HepG2 (cell line): ENCODE results near the gene TRPM5. TPM values are rescaled to one million over a fixed set of nuclear protein-coding genes. Genes with fewer than 3 reads are reported as not detected.

ENCODE experiments used
- ATAC-seq: fragments of 200-7000 bp; cut with Tn5 transposase; 3 replicates; pipeline ENCODE4 v1.9.1; 2020; ENCODE audit warnings: mild to moderate bottlenecking, moderate library complexity
- BruUV-seq: library from RNA; stranded (reverse); fragments of 400-500 nt; replicated peaks from 2 replicates; lab custom pipeline; 2021; lab: Mats Ljungman, UMichigan
- CTCF ChIA-PET: fragments of 300-600 bp; formaldehyde crosslinking; extraction: SDS; loops from one replicate; lab custom pipeline; 2021; ENCODE audit warnings: low total read pairs, inconsistent platforms, low intra/inter-chr PET ratio; lab: Yijun Ruan, JAX
- POLR2A ChIA-PET: fragments of 350-600 bp; sonication (Branson Sonifier 250); formaldehyde crosslinking; loops from one replicate; lab custom pipeline; 2020; ENCODE audit warnings: antibody characterized with exemption, inconsistent platforms; lab: Yijun Ruan, JAX
- DNase-seq: peaks from one replicate; pipeline ENCODE4 v3.0.0-alpha.2; 2015; ENCODE audit warnings: low spot score
- FAIRE-seq: peaks from 3 replicates; lab custom pipeline; 2011; peaks lifted over from hg19 to GRCh38; lab: Jason Lieb, UNC
- H2AFZ ChIP-seq: one replicate; pipeline ENCODE4 v1.6.1; 2011; ENCODE audit warnings: low read length, inconsistent platforms
- H3K27ac ChIP-seq: fragments of 300-600 bp; 3 replicates; pipeline ENCODE4 v1.8.0; 2011; ENCODE audit warnings: mixed run types, mild to moderate bottlenecking, mixed read lengths, low read length, inconsistent platforms; ENCODE audit not compliant: insufficient read depth; ENCODE audit errors: extremely low read length
- H3K27me3 ChIP-seq, 2 experiments: fragments of 200-600 bp in 1 of 2; 2 replicates in 1 of 2; 3 replicates in 1 of 2; pipeline versions ENCODE4 v1.6.0 to v1.8.0; 2011; ENCODE audit warnings: low read length in 2 of 2, mild to moderate bottlenecking in 2 of 2, moderate library complexity in 2 of 2, inconsistent platforms in 1 of 2; ENCODE audit not compliant: insufficient read depth in 2 of 2, control insufficient read depth in 1 of 2
- H3K36me3 ChIP-seq, 2 experiments: fragments of 200-600 bp in 1 of 2; replicated peaks in 1 of 2; 2 replicates in 1 of 2; 3 replicates in 1 of 2; pipeline versions ENCODE4 v1.5.1 to v1.8.0; 2011; ENCODE audit warnings: low read length in 2 of 2, inconsistent platforms in 1 of 2; ENCODE audit not compliant: insufficient read depth in 2 of 2, control insufficient read depth in 1 of 2
- H3K4me1 ChIP-seq: 2 replicates; pipeline ENCODE4 v1.5.1; 2012; ENCODE audit warnings: low read length, inconsistent platforms; ENCODE audit not compliant: insufficient read depth
- H3K4me2 ChIP-seq: 2 replicates; pipeline ENCODE4 v1.6.0; 2011; ENCODE audit warnings: low read depth, low read length, inconsistent platforms
- H3K4me3 ChIP-seq, 3 experiments: fragments of 200-600 bp in 1 of 3; sonication (generic), shearing (Covaris generic) in 1 of 3; replicated peaks in 1 of 3; 2 replicates each; pipeline ENCODE4 v1.5.1; 2011 to 2016; ENCODE audit warnings: low read length in 3 of 3, inconsistent platforms in 2 of 3, low read depth in 2 of 3, mild to moderate bottlenecking in 2 of 3, control low read depth in 1 of 3, mixed read lengths in 1 of 3; ENCODE audit not compliant: insufficient read depth in 1 of 3
- H3K79me2 ChIP-seq: one replicate; pipeline ENCODE4 v1.6.1; 2011; ENCODE audit warnings: low read length, inconsistent platforms; ENCODE audit not compliant: insufficient read depth
- H3K9ac ChIP-seq: 2 replicates; pipeline ENCODE4 v1.6.0; 2011; ENCODE audit warnings: mild to moderate bottlenecking, low read depth, low read length, inconsistent platforms; ENCODE audit not compliant: insufficient read depth
- H3K9me3 ChIP-seq: 2 replicates; pipeline ENCODE4 v1.5.1; 2012; ENCODE audit warnings: mild to moderate bottlenecking, low read length
- H4K20me1 ChIP-seq: 2 replicates; pipeline ENCODE4 v1.6.0; 2011; ENCODE audit warnings: inconsistent platforms, mild to moderate bottlenecking, low read length, moderate library complexity; ENCODE audit not compliant: insufficient read depth
- GATAD2A ChIP-seq: IDR thresholded peaks from 2 replicates; pipeline ENCODE4 v1.6.1; 2016
- HOMEZ ChIP-seq: IDR thresholded peaks from 2 replicates; pipeline ENCODE4 v1.6.1; 2016; ENCODE audit warnings: low read depth
- JUNB ChIP-seq: sonication (generic); formaldehyde crosslinking; IDR thresholded peaks from 2 replicates; pipeline ENCODE4 v1.8.0; 2022; ENCODE audit warnings: missing genetic modification reagents, mild to moderate bottlenecking, borderline replicate concordance
- RARG ChIP-seq: sonication (generic); formaldehyde crosslinking; IDR thresholded peaks from 2 replicates; pipeline ENCODE4 v1.4.0; 2020; ENCODE audit warnings: low read depth, mild to moderate bottlenecking, missing genetic modification reagents
- SMARCE1 ChIP-seq: fragments of 450-650 bp; IDR thresholded peaks from 2 replicates; pipeline ENCODE4 v1.6.1; 2017; ENCODE audit warnings: borderline replicate concordance
- UBTF ChIP-seq: sonication (generic); formaldehyde crosslinking; IDR thresholded peaks from 2 replicates; pipeline ENCODE4 v1.4.0; 2020; ENCODE audit warnings: mild to moderate bottlenecking, missing genetic modification reagents
- WGBS: methylation state at CpG from one replicate; pipeline ENCODE4 v1.1.6; 2017; ENCODE audit warnings: low lambda C conversion rate; 5-methylcytosine and 5-hydroxymethylcytosine counted together
- in situ Hi-C: cut with HindIII; loops from 2 replicates; pipeline ENCODE4 v1.10.0; 2017; ENCODE audit warnings: low pct_unique_long_range_greater_than_20kb; ENCODE audit not compliant: extremely low pct_ligation_motif_present
- intact Hi-C: fragments of 100-400 bp; cut with micrococcal nuclease; formaldehyde crosslinking; loops from one replicate; pipeline ENCODE4 v1.10.0; 2022; ENCODE audit not compliant: unreplicated experiment
- polyA plus RNA-seq, 8 experiments: library from polyadenylated mRNA; depleted of rRNA in 3 of 8; stranded (reverse) in 7 of 8; unstranded in 1 of 8; fragments of >200 nt; fragmentation: Illumina TruSeq in 4 of 8; extraction: Trizol in 4 of 8; gene quantifications; 2 replicates each; pipeline versions ENCODE4 v1.2.1 to v1.2.3, GENCODE V29; 2011 to 2016; ENCODE audit warnings: low read depth in 4 of 8, missing spikeins in 1 of 8, mixed read lengths in 1 of 8; ENCODE audit not compliant: insufficient read depth in 1 of 8
- total RNA-seq, 5 experiments: library from RNA; depleted of rRNA; stranded (reverse); fragments of >200 nt; fragmentation: Illumina TruSeq; extraction: Trizol; gene quantifications; 2 replicates each; pipeline ENCODE4 v1.2.3, GENCODE V29; 2016; ENCODE audit warnings: low read depth in 1 of 5
- TF ChIP-seq, protein P1 (sequence below), 2 experiments: sonication (generic) in 1 of 2; formaldehyde crosslinking in 1 of 2; IDR thresholded peaks; 2 replicates each; pipeline versions ENCODE4 v1.5.1 to v1.6.1; 2011 to 2020; ENCODE audit warnings: borderline replicate concordance in 1 of 2, low read depth in 1 of 2, low read length in 1 of 2, mild to moderate bottlenecking in 1 of 2, missing genetic modification reagents in 1 of 2, moderate library complexity in 1 of 2
- TF ChIP-seq, protein P2 (sequence below): sonication (generic); formaldehyde crosslinking; IDR thresholded peaks from 2 replicates; pipeline ENCODE4 v1.5.0; 2020; ENCODE audit warnings: missing genetic modification reagents

Gene TRPM5
- total and polyA plus RNA-seq, 2 of the 13 experiments (the other 11 are each of a cell fraction or from before 2014, with no cell fraction given), result 0.12 TPM; not detected in 1

DNA sequence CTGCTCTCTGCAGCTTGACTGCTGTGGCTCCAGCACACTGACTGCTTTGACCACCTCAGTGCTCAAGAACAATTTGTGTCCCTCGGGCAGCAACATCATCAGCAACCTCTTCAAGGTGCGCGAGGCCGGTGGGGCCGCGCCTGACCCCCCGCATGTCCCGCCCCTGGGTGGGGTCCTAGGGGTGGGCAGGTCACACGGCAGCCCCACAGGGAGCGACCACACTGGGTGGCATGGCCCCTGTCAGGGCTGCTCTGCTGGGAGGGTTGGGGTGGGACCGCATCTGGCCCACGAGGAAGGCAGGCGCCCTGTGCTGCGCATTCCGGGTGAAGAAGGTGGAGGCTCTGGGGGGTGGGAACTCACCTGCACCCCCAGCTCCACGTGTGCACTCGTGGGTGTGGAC, 48.5 kb downstream of the TRPM5 start (continued):
- TF ChIP-seq, protein P1, sequence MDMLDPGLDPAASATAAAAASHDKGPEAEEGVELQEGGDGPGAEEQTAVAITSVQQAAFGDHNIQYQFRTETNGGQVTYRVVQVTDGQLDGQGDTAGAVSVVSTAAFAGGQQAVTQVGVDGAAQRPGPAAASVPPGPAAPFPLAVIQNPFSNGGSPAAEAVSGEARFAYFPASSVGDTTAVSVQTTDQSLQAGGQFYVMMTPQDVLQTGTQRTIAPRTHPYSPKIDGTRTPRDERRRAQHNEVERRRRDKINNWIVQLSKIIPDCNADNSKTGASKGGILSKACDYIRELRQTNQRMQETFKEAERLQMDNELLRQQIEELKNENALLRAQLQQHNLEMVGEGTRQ (IDR thresholded peaks at IDR 0.05; ENCODE audit: low read depth, low read length), result no peak
- TF ChIP-seq, protein P1 (CRISPR knock-in tag; IDR thresholded peaks at IDR 0.05; ENCODE audit: borderline replicate concordance), result no peak
- no peak for TF ChIP-seq JUNB (CRISPR knock-in tag)
- no peak for TF ChIP-seq UBTF (CRISPR knock-in tag)
- TF ChIP-seq, protein P2, sequence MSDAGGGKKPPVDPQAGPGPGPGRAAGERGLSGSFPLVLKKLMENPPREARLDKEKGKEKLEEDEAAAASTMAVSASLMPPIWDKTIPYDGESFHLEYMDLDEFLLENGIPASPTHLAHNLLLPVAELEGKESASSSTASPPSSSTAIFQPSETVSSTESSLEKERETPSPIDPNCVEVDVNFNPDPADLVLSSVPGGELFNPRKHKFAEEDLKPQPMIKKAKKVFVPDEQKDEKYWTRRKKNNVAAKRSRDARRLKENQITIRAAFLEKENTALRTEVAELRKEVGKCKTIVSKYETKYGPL (CRISPR knock-in tag), result no peak

DNA sequence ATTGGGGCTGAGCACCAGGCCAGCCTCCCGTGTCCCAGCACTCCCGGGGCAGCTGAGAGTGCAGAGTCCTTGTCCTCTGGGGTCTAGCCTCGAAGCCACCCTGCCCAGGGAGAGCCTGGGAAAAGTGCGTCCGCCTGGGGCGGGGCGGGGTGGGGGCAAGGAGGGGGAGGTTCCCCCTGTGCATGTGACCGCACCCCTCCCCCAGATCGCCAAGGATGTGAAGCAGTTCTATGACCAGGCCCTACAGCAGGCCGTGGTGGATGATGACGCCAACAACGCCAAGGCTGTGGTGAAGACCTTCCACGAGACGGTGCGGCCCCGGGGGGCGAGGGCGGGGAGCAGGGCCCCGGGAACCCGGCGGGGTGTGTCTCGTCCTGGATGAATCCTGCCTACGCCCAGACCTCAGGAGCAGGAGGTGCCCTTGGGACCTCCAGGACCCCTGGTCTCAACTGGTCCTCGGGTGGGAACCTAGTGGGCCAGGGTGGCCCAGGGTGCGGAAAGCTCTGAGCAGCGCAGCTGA, 49.0 kb downstream of the TRPM5 start:
- no CpG with 5 or more reads among the region's 26 CpGs for WGBS
- Histone ChIP-seq H3K36me3 (no peaks in the 10 kb centered on the region), H3K27me3 (peaks cover 8 to 23% of the 10 kb centered on the region in 2 experiments; a peak in 4 of 5 replicates), H3K27ac (no peak overlapping the region), H3K4me1 (peaks cover 12% of the 10 kb centered on the region), H3K4me3 (no peak overlapping the region), H3K4me2 (no peak overlapping the region)
- FAIRE-seq, result no peak
- POLR2A ChIA-PET, result no interaction called here
- intact Hi-C loops, result no loop called here
- ATAC-seq, result no peak
- TF ChIP-seq HOMEZ (CRISPR knock-in tag), result no peak
- TF ChIP-seq SMARCE1, result no peak
- TF ChIP-seq RARG, result no peak
- TF ChIP-seq GATAD2A, result no peak
- TF ChIP-seq, all 625 proteins: peak for 0
- no TSS peak for BruUV-seq
- H3K79me2 ChIP-seq, result no peaks in the 10 kb centered on the region
- no peak overlapping the region for H3K9ac ChIP-seq
- DNase-seq, result no peak
- in situ Hi-C loops, result no loop called here
- no peak overlapping the region for H2AFZ ChIP-seq
- CTCF ChIA-PET, result no interaction called here
- no peaks in the 10 kb centered on the region for H4K20me1 ChIP-seq
- H3K9me3 ChIP-seq, result no peaks in the 10 kb centered on the region
